K562 (cell line): Measurements from ENCODE around the gene COL1A2. TPM values are rescaled to one million over a fixed set of nuclear protein-coding genes. Genes with fewer than 3 reads are reported as not detected.

ENCODE experiments used
- ATAC-seq: fragments of 200-7000 bp; cut with Tn5 transposase; 3 replicates; pipeline ENCODE4 v1.9.1; 2020; ENCODE audit warnings: moderate library complexity
- BruUV-seq: library from RNA; stranded (reverse); fragments of 400-500 nt; replicated peaks from 2 replicates; lab custom pipeline; 2021; lab: Mats Ljungman, UMichigan
- CTCF ChIA-PET: fragments of 300-600 bp; formaldehyde crosslinking; extraction: SDS; loops from one replicate; lab custom pipeline; 2021; ENCODE audit warnings: low intra/inter-chr PET ratio; lab: Yijun Ruan, JAX
- POLR2A ChIA-PET: fragments of 300-600, 350-650 bp; sonication (Branson Sonifier 250); formaldehyde crosslinking; extraction: SDS; loops from one replicate; lab custom pipeline; 2021; ENCODE audit warnings: antibody characterized with exemption, inconsistent platforms; lab: Yijun Ruan, JAX
- DNase-seq, 4 experiments: peaks; one replicate each; pipeline versions ENCODE4 v3.0.0 to v3.0.0-alpha.2; 2011 to 2018; ENCODE audit warnings: low spot score in 3 of 4, mixed read lengths in 3 of 4; ENCODE audit errors: extremely low read depth in 1 of 4
- FAIRE-seq: peaks from 2 replicates; lab custom pipeline; 2011; peaks lifted over from hg19 to GRCh38; lab: Jason Lieb, UNC
- H2AFZ ChIP-seq: 2 replicates; pipeline ENCODE4 v1.6.0; 2011; ENCODE audit warnings: low read depth, low read length, control low read depth, inconsistent platforms
- H3K27ac ChIP-seq: fragments of 200-600 bp; 3 replicates; pipeline ENCODE4 v1.8.0; 2011; ENCODE audit warnings: low read depth, mild to moderate bottlenecking, control low read depth, inconsistent platforms, low read length, moderate library complexity, mixed read lengths; ENCODE audit errors: extremely low read depth
- H3K27me3 ChIP-seq, 2 experiments: fragments of 300-600 bp in 1 of 2; 2 replicates in 1 of 2; 3 replicates in 1 of 2; pipeline versions ENCODE4 v1.6.0 to v1.8.0; 2011; ENCODE audit warnings: inconsistent platforms in 2 of 2, low read length in 2 of 2, mild to moderate bottlenecking in 1 of 2, mixed read lengths in 1 of 2, moderate library complexity in 1 of 2; ENCODE audit not compliant: control insufficient read depth in 2 of 2, insufficient read depth in 2 of 2
- H3K36me3 ChIP-seq: fragments of 300-600 bp; 3 replicates; pipeline ENCODE4 v1.8.0; 2011; ENCODE audit warnings: mild to moderate bottlenecking, low read length, inconsistent platforms; ENCODE audit not compliant: control insufficient read depth, insufficient read depth
- H3K4me1 ChIP-seq, 2 experiments: fragments of 200-600 bp in 1 of 2; replicated peaks in 1 of 2; 2 replicates in 1 of 2; 3 replicates in 1 of 2; pipeline versions ENCODE4 v1.5.1 to v1.8.0; 2011; ENCODE audit warnings: inconsistent platforms in 2 of 2, low read length in 2 of 2, mild to moderate bottlenecking in 1 of 2, mixed read lengths in 1 of 2, moderate library complexity in 1 of 2; ENCODE audit not compliant: control insufficient read depth in 2 of 2, insufficient read depth in 2 of 2
- H3K4me2 ChIP-seq: 2 replicates; pipeline ENCODE4 v1.6.1; 2011; ENCODE audit warnings: low read length, control low read depth, inconsistent platforms, mixed read lengths; ENCODE audit not compliant: insufficient read depth
- H3K4me3 ChIP-seq: fragments of 200-600 bp; sonication (generic), shearing (Covaris generic); 2 replicates; pipeline ENCODE4 v1.5.1; 2016; ENCODE audit warnings: control low read depth, inconsistent platforms
- H3K79me2 ChIP-seq: fragments of 200-600 bp; 3 replicates; pipeline ENCODE4 v1.8.0; 2011; ENCODE audit warnings: low read length, inconsistent platforms; ENCODE audit not compliant: control insufficient read depth, insufficient read depth
- H3K9ac ChIP-seq, 2 experiments: 2 replicates each; pipeline versions ENCODE4 v1.6.0 to v1.6.1; 2011; ENCODE audit warnings: low read depth in 2 of 2, low read length in 2 of 2, control low read depth in 1 of 2, inconsistent platforms in 1 of 2, mild to moderate bottlenecking in 1 of 2, mixed read lengths in 1 of 2; ENCODE audit not compliant: insufficient read depth in 1 of 2
- H3K9me1 ChIP-seq: one replicate; pipeline ENCODE4 v1.6.0; 2011; ENCODE audit warnings: inconsistent platforms, mild to moderate bottlenecking, low read length, moderate library complexity; ENCODE audit not compliant: control insufficient read depth, insufficient read depth
- H3K9me3 ChIP-seq: replicated peaks from 2 replicates; pipeline ENCODE4 v1.5.1; 2011; ENCODE audit warnings: low read depth, low read length, inconsistent platforms; ENCODE audit not compliant: control insufficient read depth, insufficient read depth
- H4K20me1 ChIP-seq: replicated peaks from 2 replicates; pipeline ENCODE4 v1.6.1; 2011; ENCODE audit warnings: low read length, inconsistent platforms, mixed read lengths; ENCODE audit not compliant: control insufficient read depth, insufficient read depth
- GABPB1 ChIP-seq: sonication (generic); formaldehyde crosslinking; IDR thresholded peaks from 2 replicates; pipeline ENCODE4 v1.8.0; 2022; ENCODE audit warnings: mild to moderate bottlenecking, missing genetic modification reagents
- PCBP2 ChIP-seq: fragments of 200-400 bp; formaldehyde crosslinking; IDR thresholded peaks from 2 replicates; pipeline ENCODE4 v1.6.1; 2018; ENCODE audit warnings: low read length, low read depth, mild to moderate bottlenecking, moderate library complexity; ENCODE audit not compliant: poor library complexity, severe bottlenecking
- POU5F1 ChIP-seq: fragments of 150-350 bp; IDR thresholded peaks from 2 replicates; pipeline ENCODE4 v1.6.1; 2014; ENCODE audit warnings: borderline replicate concordance, low read length, low read depth, mild to moderate bottlenecking; ENCODE audit not compliant: partially characterized antibody
- SREBF1 ChIP-seq: fragments of 150-350 bp; IDR thresholded peaks from 2 replicates; pipeline ENCODE4 v1.6.1; 2014; ENCODE audit warnings: antibody characterized with exemption, low read depth, low read length, borderline replicate concordance
- ZNF324 ChIP-seq: fragments of 250-450 bp; sonication (Bioruptor Pico); IDR thresholded peaks from 2 replicates; pipeline ENCODE4 v1.4.0; 2020; ENCODE audit warnings: mild to moderate bottlenecking
- WGBS: fragments of 100-300 bp; shearing (Covaris generic); methylation state at CpG from one replicate; pipeline ENCODE4 v1.1.6; 2016; ENCODE audit warnings: low coverage, mixed read lengths; ENCODE audit not compliant: insufficient coverage; ENCODE audit errors: missing lambda C conversion rate; 5-methylcytosine and 5-hydroxymethylcytosine counted together
- in situ Hi-C: fragments of 300-500 bp; cut with MboI; formaldehyde crosslinking; loops from 4 replicates; pipeline ENCODE4 v1.15.0; 2018; ENCODE audit warnings: inconsistent platforms, mixed read lengths
- intact Hi-C: fragments of 100-400 bp; cut with micrococcal nuclease; formaldehyde crosslinking; loops from 2 replicates; pipeline ENCODE4 v1.14.2; 2022
- polyA plus RNA-seq, 8 experiments: library from polyadenylated mRNA; depleted of rRNA in 4 of 8; stranded (reverse) in 5 of 8; unstranded in 3 of 8; fragments of >200 nt; fragmentation: Nextera tagmentation in 2 of 8; fragmentation: Illumina TruSeq in 1 of 8; extraction: Ambion mirVana in 2 of 8; extraction: Trizol in 1 of 8; gene quantifications; 2 replicates each; pipeline versions ENCODE4 v1.2.1 to v1.2.3, GENCODE V29; 2011 to 2014; ENCODE audit warnings: inconsistent platforms in 1 of 8, missing spikeins in 1 of 8
- total RNA-seq, 7 experiments: library from RNA; depleted of rRNA in 6 of 7; stranded (reverse); fragments of >200 nt in 6 of 7; fragmentation: Illumina TruSeq in 2 of 7; extraction: Trizol in 2 of 7; gene quantifications; 2 replicates each; pipeline versions ENCODE4 v1.2.1 to v1.2.3, GENCODE V29; 2011 to 2021; ENCODE audit warnings: low replicate concordance in 1 of 7
- TF ChIP-seq, protein P1 (sequence below): sonication (generic); formaldehyde crosslinking; IDR thresholded peaks from 2 replicates; pipeline ENCODE4 v1.8.0; 2022; ENCODE audit warnings: mild to moderate bottlenecking, missing genetic modification reagents
- TF ChIP-seq, protein P2 (sequence below): sonication (generic); formaldehyde crosslinking; IDR thresholded peaks from 2 replicates; pipeline ENCODE4 v1.8.1; 2023; ENCODE audit warnings: mild to moderate bottlenecking, missing genetic modification reagents
- TF ChIP-seq, protein P3 (sequence below): sonication (generic); formaldehyde crosslinking; IDR thresholded peaks from 2 replicates; pipeline ENCODE4 v1.8.0; 2023; ENCODE audit warnings: mild to moderate bottlenecking, missing genetic modification reagents

Gene COL1A2
- total and polyA plus RNA-seq, 9 of the 15 experiments (the other 6 are each of a cell fraction or from before 2014, with no cell fraction given): 0.94 to 11.6 (median 1.7) TPM

DNA sequence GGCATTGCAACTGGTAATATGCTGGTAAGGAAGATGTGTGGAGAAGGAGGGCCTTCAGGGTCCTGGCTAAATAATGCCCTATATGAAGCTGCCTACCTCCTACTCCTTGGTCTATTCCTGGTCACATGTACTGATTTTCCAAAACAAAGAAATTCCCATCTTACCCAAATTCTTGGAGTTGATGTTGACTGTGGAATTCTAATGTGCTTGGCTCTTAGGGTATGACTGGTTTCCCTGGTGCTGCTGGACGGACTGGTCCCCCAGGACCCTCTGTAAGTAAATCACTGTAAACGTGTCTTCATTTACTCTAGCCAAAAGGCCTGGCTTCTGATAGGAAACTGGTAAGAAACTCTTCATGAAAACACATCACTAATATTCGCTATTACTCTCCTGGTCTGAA, 27.0 kb downstream of the COL1A2 start:
- H3K4me2 ChIP-seq: no peak overlapping the region
- TF ChIP-seq GABPB1: no peak
- no peak for TF ChIP-seq ZNF324
- no peak for TF ChIP-seq PCBP2
- TF ChIP-seq POU5F1: no peak
- TF ChIP-seq, protein P1, sequence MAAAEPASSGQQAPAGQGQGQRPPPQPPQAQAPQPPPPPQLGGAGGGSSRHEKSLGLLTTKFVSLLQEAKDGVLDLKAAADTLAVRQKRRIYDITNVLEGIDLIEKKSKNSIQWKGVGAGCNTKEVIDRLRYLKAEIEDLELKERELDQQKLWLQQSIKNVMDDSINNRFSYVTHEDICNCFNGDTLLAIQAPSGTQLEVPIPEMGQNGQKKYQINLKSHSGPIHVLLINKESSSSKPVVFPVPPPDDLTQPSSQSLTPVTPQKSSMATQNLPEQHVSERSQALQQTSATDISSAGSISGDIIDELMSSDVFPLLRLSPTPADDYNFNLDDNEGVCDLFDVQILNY (CRISPR knock-in tag): no peak
- no peak for TF ChIP-seq SREBF1
- TF ChIP-seq, protein P2, sequence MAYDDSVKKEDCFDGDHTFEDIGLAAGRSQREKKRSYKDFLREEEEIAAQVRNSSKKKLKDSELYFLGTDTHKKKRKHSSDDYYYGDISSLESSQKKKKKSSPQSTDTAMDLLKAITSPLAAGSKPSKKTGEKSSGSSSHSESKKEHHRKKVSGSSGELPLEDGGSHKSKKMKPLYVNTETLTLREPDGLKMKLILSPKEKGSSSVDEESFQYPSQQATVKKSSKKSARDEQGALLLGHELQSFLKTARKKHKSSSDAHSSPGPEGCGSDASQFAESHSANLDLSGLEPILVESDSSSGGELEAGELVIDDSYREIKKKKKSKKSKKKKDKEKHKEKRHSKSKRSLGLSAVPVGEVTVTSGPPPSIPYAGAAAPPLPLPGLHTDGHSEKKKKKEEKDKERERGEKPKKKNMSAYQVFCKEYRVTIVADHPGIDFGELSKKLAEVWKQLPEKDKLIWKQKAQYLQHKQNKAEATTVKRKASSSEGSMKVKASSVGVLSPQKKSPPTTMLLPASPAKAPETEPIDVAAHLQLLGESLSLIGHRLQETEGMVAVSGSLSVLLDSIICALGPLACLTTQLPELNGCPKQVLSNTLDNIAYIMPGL (CRISPR knock-in tag): no peak
- TF ChIP-seq, protein P3, sequence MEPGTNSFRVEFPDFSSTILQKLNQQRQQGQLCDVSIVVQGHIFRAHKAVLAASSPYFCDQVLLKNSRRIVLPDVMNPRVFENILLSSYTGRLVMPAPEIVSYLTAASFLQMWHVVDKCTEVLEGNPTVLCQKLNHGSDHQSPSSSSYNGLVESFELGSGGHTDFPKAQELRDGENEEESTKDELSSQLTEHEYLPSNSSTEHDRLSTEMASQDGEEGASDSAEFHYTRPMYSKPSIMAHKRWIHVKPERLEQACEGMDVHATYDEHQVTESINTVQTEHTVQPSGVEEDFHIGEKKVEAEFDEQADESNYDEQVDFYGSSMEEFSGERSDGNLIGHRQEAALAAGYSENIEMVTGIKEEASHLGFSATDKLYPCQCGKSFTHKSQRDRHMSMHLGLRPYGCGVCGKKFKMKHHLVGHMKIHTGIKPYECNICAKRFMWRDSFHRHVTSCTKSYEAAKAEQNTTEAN: no peak
- H3K79me2 ChIP-seq: no peaks in the 10 kb centered on the region
- no peak overlapping the region for H3K9ac ChIP-seq
- no peaks in the 10 kb centered on the region for H3K36me3 ChIP-seq
- FAIRE-seq (no peak), ATAC-seq (no peak), DNase-seq (no peak)
- H4K20me1 ChIP-seq: no peaks in the 10 kb centered on the region
- no peaks in the 10 kb centered on the region for H3K9me3 ChIP-seq
- ChIA-PET CTCF (no interaction called here), POLR2A (no interaction called here)
- in situ Hi-C loops (no loop called here), intact Hi-C loops (no loop called here)
- no TSS peak for BruUV-seq
- no peaks in the 10 kb centered on the region for H3K9me1 ChIP-seq
- 3% methylated on average over 3 of the region's 3 CpGs for WGBS
- H2AFZ ChIP-seq: no peak overlapping the region
- H3K27ac ChIP-seq: no peak overlapping the region
- H3K4me1 ChIP-seq: no peaks in the 10 kb centered on the region
- no peak overlapping the region for H3K4me3 ChIP-seq
- H3K27me3 ChIP-seq: peaks cover 0 to 4% of the 10 kb centered on the region in 2 experiments; a peak in 1 of 5 replicates
